ENCODE results near the gene WAC.

GRCh38 chr10:28652703-28653102 is 119.8 kb downstream of the WAC start:
- no peak for TF ChIP-seq CTCF (IDR thresholded peaks at IDR 0.05)
- TF ChIP-seq ELK1 (IDR thresholded peaks at IDR 0.05; ENCODE audit: low read depth, low read length) = no peak
- no peak for TF ChIP-seq EHMT2 (IDR thresholded peaks at IDR 0.05; ENCODE audit: low read depth)
- no peak for TF ChIP-seq HMGXB4 (CRISPR knock-in tag; IDR thresholded peaks at IDR 0.05; ENCODE audit: borderline replicate concordance)
- TF ChIP-seq, protein P1, sequence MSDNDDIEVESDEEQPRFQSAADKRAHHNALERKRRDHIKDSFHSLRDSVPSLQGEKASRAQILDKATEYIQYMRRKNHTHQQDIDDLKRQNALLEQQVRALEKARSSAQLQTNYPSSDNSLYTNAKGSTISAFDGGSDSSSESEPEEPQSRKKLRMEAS (IDR thresholded peaks at IDR 0.05) = no peak
- no peak for TF ChIP-seq E2F6 (IDR thresholded peaks at IDR 0.05; ENCODE audit: borderline replicate concordance, low read depth)
- TF ChIP-seq, protein P2, sequence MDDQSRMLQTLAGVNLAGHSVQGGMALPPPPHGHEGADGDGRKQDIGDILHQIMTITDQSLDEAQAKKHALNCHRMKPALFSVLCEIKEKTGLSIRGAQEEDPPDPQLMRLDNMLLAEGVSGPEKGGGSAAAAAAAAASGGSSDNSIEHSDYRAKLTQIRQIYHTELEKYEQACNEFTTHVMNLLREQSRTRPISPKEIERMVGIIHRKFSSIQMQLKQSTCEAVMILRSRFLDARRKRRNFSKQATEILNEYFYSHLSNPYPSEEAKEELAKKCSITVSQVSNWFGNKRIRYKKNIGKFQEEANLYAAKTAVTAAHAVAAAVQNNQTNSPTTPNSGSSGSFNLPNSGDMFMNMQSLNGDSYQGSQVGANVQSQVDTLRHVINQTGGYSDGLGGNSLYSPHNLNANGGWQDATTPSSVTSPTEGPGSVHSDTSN (IDR thresholded peaks at IDR 0.05) = no peak
- TF ChIP-seq, protein P3, sequence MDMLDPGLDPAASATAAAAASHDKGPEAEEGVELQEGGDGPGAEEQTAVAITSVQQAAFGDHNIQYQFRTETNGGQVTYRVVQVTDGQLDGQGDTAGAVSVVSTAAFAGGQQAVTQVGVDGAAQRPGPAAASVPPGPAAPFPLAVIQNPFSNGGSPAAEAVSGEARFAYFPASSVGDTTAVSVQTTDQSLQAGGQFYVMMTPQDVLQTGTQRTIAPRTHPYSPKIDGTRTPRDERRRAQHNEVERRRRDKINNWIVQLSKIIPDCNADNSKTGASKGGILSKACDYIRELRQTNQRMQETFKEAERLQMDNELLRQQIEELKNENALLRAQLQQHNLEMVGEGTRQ (IDR thresholded peaks at IDR 0.05) = no peak
- TF ChIP-seq POLR2A (IDR thresholded peaks at IDR 0.05; ENCODE audit: low read length) = no peak
